Measurements from ENCODE around the gene HTT.

HTT gene

DNA sequence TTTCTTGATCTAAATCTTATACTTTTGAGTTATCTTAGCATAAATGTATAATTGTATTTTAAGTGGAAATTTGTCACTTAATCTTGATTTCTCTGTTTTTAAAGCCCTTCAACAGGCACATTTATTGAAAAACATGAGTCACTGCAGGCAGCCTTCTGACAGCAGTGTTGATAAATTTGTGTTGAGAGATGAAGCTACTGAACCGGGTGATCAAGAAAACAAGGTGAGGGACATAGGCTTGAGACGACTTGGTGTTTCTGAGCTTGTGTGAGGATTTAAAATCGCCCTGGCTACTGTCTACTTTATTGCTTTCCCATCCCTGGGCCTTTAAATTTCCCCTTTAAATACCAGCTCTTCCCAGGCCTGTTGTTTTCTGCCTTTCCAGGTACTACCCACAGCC is 55.7 kb downstream of the HTT start:
- no peak for DNase-seq (ENCODE audit: insufficient read length, low spot score)
- FAIRE-seq = no peak
- TF ChIP-seq, protein P1, sequence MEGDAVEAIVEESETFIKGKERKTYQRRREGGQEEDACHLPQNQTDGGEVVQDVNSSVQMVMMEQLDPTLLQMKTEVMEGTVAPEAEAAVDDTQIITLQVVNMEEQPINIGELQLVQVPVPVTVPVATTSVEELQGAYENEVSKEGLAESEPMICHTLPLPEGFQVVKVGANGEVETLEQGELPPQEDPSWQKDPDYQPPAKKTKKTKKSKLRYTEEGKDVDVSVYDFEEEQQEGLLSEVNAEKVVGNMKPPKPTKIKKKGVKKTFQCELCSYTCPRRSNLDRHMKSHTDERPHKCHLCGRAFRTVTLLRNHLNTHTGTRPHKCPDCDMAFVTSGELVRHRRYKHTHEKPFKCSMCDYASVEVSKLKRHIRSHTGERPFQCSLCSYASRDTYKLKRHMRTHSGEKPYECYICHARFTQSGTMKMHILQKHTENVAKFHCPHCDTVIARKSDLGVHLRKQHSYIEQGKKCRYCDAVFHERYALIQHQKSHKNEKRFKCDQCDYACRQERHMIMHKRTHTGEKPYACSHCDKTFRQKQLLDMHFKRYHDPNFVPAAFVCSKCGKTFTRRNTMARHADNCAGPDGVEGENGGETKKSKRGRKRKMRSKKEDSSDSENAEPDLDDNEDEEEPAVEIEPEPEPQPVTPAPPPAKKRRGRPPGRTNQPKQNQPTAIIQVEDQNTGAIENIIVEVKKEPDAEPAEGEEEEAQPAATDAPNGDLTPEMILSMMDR (IDR thresholded peaks at IDR 0.05; ENCODE audit: insufficient read depth, missing control alignments) = no peak

DNA sequence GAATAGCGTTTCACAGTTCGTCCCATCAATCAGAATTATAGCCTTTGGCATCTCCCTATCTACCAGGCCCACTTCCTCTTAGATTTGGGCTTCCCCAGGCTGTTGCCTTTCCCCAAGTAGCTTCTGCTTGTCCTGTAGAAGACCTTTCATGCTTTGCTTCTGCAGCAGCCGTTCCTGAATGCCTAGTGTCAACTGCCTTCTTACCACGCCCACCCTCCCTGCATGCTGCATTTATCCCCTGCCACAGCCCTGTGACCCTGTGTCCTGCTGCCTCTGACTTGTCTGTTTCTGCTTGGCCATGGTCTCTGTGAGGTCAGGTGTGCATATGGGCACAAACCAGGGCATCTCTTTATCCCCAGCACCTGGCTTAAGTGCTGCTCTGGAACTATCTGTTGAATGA is 56.3 kb downstream of the HTT start:
- FAIRE-seq (no peak), DNase-seq (ENCODE audit: insufficient read length, low spot score) (no peak)
- TF ChIP-seq, protein P1 (IDR thresholded peaks at IDR 0.05; ENCODE audit: insufficient read depth, missing control alignments) = no peak

DNA sequence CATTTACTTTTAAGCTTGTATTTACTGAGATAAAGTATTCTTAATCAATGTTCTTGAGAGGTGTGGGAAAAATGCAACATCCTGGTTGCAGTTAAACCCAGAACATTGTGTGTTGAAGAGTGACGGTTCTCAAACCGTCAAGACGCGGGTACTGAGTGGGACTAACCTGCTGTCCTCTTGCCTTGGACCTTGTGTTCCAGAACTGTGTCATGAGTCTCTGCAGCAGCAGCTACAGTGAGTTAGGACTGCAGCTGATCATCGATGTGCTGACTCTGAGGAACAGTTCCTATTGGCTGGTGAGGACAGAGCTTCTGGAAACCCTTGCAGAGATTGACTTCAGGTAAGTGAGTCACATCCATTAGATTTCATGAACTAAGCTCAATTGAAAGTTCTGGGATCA is 59.7 kb downstream of the HTT start:
- FAIRE-seq (no peak), DNase-seq (ENCODE audit: insufficient read length, low spot score) (no peak)
- TF ChIP-seq, protein P1 (IDR thresholded peaks at IDR 0.05; ENCODE audit: insufficient read depth, missing control alignments) = no peak

DNA sequence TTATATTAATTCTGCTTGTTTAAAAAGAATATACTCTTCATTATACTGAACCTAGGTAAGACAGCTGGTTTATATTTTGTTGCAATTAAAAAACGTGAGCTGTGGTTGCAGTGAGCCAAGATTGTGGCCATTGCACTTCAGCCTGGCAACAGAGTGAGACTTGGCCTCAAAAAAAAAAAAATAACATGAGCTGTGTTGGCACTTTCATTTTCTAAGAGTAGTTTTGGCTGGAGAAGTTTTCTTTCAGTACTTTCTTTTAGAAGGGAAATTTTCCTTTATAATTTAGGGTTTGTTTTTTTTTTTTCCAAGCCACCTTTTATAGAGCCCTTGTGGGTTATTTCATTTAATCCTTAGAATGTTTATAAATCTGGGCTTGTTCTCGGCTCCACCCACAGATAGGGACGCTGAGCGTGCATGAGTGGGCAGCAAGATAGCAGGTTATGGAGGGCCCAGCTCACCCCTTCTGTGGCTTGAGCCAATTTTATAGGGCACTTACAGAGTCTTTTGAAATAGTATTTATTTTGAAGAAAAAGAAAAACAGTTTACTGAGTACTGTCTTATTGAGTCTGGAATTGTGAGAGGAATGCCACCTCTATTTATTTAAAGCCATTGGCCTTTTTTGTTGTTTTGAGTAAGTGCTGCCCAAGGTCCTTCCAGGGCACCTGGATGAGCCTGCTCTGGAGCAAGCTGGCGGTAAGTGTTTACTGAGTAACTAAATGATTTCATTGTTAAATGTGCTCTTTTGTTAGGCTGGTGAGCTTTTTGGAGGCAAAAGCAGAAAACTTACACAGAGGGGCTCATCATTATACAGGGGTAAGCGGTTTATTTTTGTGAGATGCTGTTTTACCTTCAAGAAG is 60.9 kb downstream of the HTT start:
- TF ChIP-seq, protein P1 (IDR thresholded peaks at IDR 0.05; ENCODE audit: insufficient read depth, missing control alignments) = no peak
- no peak for FAIRE-seq
- DNase-seq (ENCODE audit: insufficient read length, low spot score) = no peak

DNA sequence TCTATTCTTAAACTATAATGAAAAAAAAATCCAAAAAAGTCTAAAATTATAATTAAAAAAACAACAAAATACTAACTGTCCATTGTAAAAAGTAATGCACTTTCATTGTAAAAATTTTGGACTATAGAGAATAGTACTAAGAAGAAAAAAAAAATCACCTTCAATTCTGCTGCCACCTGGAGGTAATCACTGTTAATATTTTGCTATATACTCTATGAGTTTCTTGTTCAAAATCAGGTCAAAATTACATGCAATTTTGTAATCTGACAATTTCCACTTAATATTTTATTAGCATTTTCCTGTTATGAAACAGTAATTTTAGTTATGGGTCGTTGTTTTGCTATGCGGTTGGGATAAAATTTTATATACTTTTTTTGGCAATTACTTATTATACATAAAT is 62.0 kb downstream of the HTT start:
- TF ChIP-seq, protein P1 (IDR thresholded peaks at IDR 0.05; ENCODE audit: insufficient read depth, missing control alignments) = peak; percentile 19
- DNase-seq (ENCODE audit: insufficient read length, low spot score) (no peak), FAIRE-seq (no peak)

DNA sequence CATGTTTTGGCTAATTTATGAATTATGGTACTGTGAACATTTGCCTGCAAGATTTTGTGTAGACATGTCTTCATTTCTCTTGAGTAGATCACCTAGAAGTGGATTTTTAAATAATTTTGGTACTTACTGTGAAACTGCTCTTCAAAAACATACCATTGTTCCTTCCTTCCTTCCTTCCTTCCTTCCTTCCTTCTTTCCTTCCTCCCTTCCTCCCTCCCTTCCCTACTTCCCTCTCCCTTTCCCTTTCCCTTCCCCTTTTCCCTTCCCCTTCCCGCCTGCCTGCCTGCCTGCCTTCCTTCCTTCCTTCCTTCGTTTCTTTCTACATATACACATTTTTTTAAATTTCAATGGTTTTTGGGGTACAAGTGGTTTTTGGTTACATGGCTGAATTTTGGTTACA is 63.4 kb downstream of the HTT start:
- DNase-seq (ENCODE audit: insufficient read length, low spot score) (no peak), FAIRE-seq (no peak)
- TF ChIP-seq, protein P1 (IDR thresholded peaks at IDR 0.05; ENCODE audit: insufficient read depth, missing control alignments) = no peak

DNA sequence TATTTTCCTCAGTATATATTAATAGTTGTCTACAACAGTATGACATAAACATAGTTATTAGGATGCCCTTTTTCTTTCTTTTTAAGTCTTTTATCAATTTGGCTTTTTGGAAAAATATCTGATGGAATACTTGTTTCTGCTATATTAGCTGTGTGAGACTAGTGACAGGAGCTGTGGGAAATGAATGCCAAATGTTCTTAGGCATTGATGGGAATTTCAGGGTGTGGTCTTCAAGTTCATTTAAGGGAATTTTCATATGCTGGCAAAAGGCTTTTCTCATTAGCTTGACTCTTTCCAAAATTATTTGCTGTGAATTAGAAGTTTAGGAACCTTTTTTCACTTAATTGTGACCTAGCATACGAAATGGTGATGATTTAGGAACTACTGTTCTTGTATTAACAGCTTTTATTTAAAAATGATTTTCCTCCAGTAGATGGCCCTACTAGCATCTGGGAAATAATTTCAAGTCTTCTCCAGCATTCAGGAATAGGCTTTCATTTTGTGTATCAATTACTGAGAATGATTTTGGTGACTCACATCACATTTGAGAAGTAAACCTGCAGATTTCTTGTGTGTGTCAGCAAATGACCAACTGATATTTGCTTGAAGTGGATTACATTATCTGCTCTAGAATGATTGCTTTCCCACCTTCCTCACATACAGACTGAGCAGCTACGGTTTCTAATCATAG is 70.9 kb downstream of the HTT start:
- FAIRE-seq = no peak
- TF ChIP-seq, protein P1 (IDR thresholded peaks at IDR 0.05; ENCODE audit: insufficient read depth, missing control alignments) = peak; percentile 22
- no peak for DNase-seq (ENCODE audit: insufficient read length, low spot score)
